Cortex of kidney (tissue), 1 donor: ENCODE measurements around the gene SETBP1.

ENCODE experiments used
- DNase-seq: peaks from one replicate; lab custom pipeline; 2025; lab: John Stamatoyannopoulos, UW

SETBP1 gene

GRCh38 chr18:44731530-44732237 is 51.0 kb downstream of the SETBP1 start:
- no peak for DNase-seq

- no peak for DNase-seq
Observed at GRCh38 chr18:44732238-44732563, 51.5 kb downstream of the SETBP1 start.

DNA sequence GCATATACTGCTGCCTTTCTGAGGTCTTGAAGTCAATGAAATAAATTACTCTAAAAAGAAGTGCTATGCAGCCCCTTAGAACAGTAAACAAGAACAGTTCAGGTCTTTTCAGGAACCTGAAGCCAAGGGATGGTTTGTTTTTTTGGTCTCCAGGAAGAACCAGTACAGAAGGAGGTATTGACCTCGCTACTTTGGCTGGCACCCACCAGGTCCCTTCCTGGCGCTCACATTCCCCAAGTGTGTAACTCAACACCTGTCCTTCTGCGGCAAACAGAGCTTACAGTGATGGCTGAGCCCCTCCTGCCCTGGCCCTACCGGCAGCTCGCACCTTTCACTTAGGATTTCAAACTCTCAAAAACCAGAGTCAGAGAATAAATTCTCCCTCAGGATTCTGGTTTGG is 51.9 kb downstream of the SETBP1 start:
- no peak for DNase-seq

- DNase-seq = no peak
Observed at GRCh38 chr18:44733069-44733753, 52.5 kb downstream of the SETBP1 start.

DNA sequence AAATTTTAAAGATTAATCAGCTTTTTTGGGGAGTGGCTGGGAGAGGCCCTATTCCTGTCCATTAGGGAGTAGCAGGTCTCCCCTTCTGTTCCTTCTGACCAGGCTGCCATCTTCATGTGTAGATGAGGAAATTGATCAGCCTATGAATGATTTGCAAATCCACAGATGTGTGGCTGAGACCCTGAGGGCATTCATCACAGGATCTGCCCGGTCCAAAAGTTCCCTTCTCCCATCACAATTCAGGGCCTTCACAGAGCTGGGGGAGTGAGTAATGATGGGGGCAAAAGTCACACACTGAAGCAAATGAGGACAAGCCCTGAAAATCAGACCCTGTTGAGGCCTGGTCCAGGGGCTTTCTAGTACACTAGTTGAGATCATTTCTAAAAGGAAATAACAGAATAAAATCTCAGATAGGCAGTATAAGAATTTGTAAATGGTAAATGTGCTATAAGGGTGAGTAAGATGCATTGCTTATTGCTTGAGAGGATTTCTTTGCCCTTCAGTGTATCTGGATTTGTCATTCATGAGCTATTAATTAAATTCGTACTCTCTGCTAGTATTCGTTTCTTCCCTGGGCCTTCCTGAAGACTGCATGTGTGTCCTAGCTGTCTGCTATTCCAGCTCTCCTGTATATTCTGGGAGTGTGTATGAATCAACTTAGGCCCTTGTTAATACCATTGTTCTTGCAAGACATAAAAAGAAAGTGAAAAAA is 53.2 kb downstream of the SETBP1 start:
- DNase-seq = no peak

- DNase-seq = no peak
Observed at GRCh38 chr18:44735096-44735495, 54.4 kb downstream of the SETBP1 start.

- DNase-seq = no peak
Observed at GRCh38 chr18:44736664-44737380, 56.1 kb downstream of the SETBP1 start.

GRCh38 chr18:44737623-44738022 is 56.9 kb downstream of the SETBP1 start:
- no peak for DNase-seq

DNA sequence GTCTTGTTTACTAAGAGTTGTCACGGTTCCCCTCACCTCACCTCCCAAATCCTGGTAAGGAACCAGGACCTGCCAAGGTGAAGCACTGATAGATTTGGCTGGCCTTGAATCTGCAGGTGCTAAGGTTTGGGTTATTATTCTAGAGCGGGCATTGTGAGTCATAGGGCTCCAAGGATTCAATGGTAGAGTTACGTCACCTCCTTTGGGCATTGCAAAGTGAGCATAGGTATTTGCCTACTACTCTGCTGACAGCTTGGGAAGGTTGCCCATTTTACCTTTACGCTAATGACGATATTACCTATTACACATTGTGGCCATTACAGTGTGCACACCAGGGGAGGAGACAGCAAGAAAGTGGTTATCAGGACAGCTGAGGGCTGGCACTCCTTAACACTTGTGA is 59.3 kb downstream of the SETBP1 start:
- DNase-seq = no peak

DNA sequence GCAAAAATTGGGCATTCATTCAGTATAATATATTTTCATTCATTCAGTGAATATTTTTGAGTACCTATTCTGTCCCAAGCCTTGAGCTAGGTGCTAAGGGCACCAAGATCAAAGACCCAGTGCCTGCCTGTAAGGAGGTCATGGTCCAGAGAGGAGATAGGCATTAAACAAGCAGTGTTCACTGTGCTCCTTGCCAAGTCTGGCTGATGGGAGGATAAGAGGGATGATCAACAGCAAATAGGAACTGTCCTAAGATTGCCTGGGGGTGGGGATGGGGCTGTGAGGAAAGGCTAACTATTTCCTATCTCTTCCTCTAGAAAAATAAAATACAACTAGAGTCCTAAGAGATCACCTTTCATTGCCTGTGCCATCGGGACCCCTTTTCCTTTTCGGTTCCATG is 60.4 kb downstream of the SETBP1 start:
- DNase-seq = no peak

GRCh38 chr18:44741511-44741910 is 60.8 kb downstream of the SETBP1 start:
- no peak for DNase-seq

DNA sequence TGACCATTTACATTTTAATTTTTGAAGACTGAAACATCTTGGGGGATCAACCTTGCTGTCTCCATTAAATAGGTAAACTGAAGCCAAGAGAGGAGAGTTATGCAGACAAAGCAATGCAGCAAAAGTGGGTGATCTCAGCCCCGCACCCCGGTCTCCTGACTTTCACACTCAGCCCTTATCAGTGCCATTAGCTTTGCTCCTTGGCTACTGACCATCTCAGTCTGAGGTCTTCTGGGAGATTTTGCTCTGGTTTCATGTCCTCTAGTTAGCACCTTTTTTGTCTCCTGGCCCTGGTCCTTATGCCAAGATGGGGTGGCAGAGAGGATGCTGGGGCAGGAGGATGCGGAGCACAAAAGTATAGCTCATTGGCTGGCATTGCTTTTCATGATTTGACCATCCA is 61.4 kb downstream of the SETBP1 start:
- DNase-seq = no peak

DNA sequence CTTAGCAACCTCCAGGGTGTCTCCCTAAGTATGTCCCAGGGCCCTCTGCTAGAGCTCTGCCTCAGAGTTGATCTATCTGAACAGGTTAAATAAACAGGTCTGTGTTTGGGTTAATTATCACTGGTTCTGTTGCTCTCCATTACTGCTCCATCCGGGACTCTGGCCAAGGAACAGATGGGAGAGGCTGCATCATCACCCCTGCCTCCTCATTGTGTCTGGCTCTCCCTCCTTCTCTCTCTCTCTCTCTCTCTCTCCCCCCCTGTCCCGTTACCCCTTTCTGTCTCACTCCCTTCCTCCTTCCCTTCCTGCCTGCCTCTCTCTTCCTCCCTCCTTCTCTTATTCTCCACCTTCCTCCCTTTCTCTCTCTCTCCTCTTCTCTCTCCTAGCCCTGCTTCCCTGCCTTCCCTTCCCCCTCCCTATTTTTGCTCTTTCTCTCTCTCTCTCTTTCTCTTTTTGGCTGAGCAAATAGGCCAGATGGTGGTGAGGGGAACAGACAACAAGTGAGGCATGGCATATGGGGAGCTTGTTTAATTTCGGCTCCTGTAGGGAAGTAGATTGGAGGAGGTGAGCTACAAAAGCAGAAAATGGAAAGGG is 62.1 kb downstream of the SETBP1 start:
- no peak for DNase-seq

GRCh38 chr18:44743631-44744030 is 62.9 kb downstream of the SETBP1 start:
- DNase-seq = no peak

GRCh38 chr18:44744161-44745121 is 63.8 kb downstream of the SETBP1 start:
- no peak for DNase-seq

DNA sequence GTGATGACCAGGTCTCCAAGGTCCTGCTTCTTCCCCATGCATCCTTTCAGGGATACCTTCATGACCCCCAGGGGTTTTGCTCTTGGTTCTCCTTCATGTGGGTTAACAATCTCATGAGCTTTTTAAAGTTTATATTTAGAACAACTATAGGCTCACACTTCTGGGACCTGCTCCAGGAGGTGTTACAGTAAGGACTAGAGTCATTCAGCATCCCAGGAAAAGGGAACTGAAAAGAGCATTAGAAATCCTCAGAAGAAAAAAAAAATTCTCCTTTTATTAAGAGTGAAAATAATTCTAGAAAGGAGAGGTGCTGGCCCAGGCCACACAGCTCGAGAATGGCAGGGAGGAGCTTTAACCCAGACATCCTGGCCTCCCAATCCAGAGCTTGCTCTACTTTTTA is 66.5 kb downstream of the SETBP1 start:
- DNase-seq = no peak

GRCh38 chr18:44748582-44748981 is 67.9 kb downstream of the SETBP1 start:
- no peak for DNase-seq

GRCh38 chr18:44750774-44751173 is 70.1 kb downstream of the SETBP1 start:
- DNase-seq = no peak

DNA sequence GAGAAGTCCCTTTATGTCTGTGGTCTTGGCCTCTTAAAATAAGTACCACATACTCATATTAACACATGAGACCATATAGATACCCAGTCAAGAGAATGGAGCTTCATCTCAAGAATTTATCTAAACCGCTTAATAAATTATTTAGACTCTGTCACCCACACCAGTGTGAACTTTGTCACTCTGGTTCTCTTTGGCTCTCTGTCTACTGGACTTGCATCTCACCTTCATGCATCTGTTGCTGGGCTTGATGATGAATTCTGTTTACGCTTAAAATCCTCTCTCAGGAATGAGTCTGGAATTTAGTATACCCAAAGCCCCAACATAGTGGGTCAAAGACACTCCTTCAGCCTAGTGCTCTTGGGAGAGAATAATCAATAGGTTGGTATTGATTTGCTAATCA is 73.9 kb downstream of the SETBP1 start:
- DNase-seq = no peak

GRCh38 chr18:44758861-44759631 is 78.4 kb downstream of the SETBP1 start:
- no peak for DNase-seq
